Fibroblast of lung (primary cell): Measurements from ENCODE around the gene TRAF2. TPM values are rescaled to one million over a fixed set of nuclear protein-coding genes. Genes with fewer than 3 reads are reported as not detected.

Source experiments
- DNase-seq, 2 donors: peaks; one replicate each; pipeline versions ENCODE4 v3.0.0 to v3.0.0-alpha.2; 2010; ENCODE audit warnings: low read depth in 2 of 2
- H2AFZ ChIP-seq: 2 replicates; pipeline ENCODE4 v1.5.1; 2012; ENCODE audit warnings: low read length, control low read depth, inconsistent platforms
- H3K27ac ChIP-seq: 2 replicates; pipeline ENCODE4 v1.5.1; 2011; ENCODE audit warnings: low read length, control low read depth; ENCODE audit not compliant: insufficient read depth
- H3K27me3 ChIP-seq: 2 replicates; pipeline ENCODE4 v1.5.1; 2011; ENCODE audit warnings: mild to moderate bottlenecking, low read length; ENCODE audit not compliant: control insufficient read depth, insufficient read depth
- H3K36me3 ChIP-seq: 2 replicates; pipeline ENCODE4 v1.5.1; 2011; ENCODE audit warnings: low read length; ENCODE audit not compliant: control insufficient read depth, insufficient read depth
- H3K4me1 ChIP-seq: 2 replicates; pipeline ENCODE4 v1.5.1; 2011; ENCODE audit warnings: low read length; ENCODE audit not compliant: control insufficient read depth, insufficient read depth; ENCODE audit errors: extremely low read depth
- H3K4me2 ChIP-seq: 2 replicates; pipeline ENCODE4 v1.5.1; 2011; ENCODE audit warnings: low read length, control low read depth; ENCODE audit not compliant: insufficient read depth; ENCODE audit errors: extremely low read depth
- H3K4me3 ChIP-seq, 4 experiments: fragments of 200-600 bp in 1 of 4; sonication (generic) in 1 of 4; replicated peaks in 1 of 4; 2 replicates each; pipeline ENCODE4 v1.5.1; 2011 to 2016; ENCODE audit warnings: low read length in 4 of 4, low read depth in 3 of 4, mild to moderate bottlenecking in 3 of 4, control low read depth in 2 of 4, inconsistent platforms in 1 of 4, mixed read lengths in 1 of 4; ENCODE audit not compliant: insufficient read depth in 1 of 4; ENCODE audit errors: control extremely low read depth in 1 of 4
- H3K79me2 ChIP-seq: 2 replicates; pipeline ENCODE4 v1.5.1; 2012; ENCODE audit warnings: mild to moderate bottlenecking, low read length, inconsistent platforms; ENCODE audit not compliant: control insufficient read depth, insufficient read depth
- H3K9ac ChIP-seq: 2 replicates; pipeline ENCODE4 v1.5.1; 2011; ENCODE audit warnings: mild to moderate bottlenecking, low read length, control low read depth; ENCODE audit not compliant: insufficient read depth
- H3K9me3 ChIP-seq: 2 replicates; pipeline ENCODE4 v1.5.1; 2012; ENCODE audit warnings: low read depth, low read length; ENCODE audit not compliant: control insufficient read depth, insufficient read depth
- H4K20me1 ChIP-seq: 2 replicates; pipeline ENCODE4 v1.5.1; 2011; ENCODE audit warnings: low read length; ENCODE audit not compliant: control insufficient read depth, insufficient read depth; ENCODE audit errors: extremely low read depth
- CTCF ChIP-seq, 2 donors: IDR thresholded peaks in 1 of 2; conservative IDR thresholded peaks in 1 of 2; 1 replicate in 1 of 2; 2 replicates in 1 of 2; pipeline ENCODE4 v1.5.1; 2011 to 2012; ENCODE audit warnings: low read length in 2 of 2, control low read depth in 1 of 2, inconsistent platforms in 1 of 2, low read depth in 1 of 2, mild to moderate bottlenecking in 1 of 2
- EZH2 ChIP-seq: IDR thresholded peaks from 2 replicates; pipeline ENCODE4 v1.5.1; 2012; ENCODE audit warnings: low read length, control low read depth, mild to moderate bottlenecking; ENCODE audit errors: missing control alignments
- polyA plus RNA-seq, 2 donors: library from polyadenylated mRNA; depleted of rRNA in 1 of 2; stranded (reverse) in 1 of 2; unstranded in 1 of 2; fragments of >200 nt; gene quantifications; 2 replicates each; pipeline ENCODE4 v1.2.1, GENCODE V29; 2011 to 2012; ENCODE audit warnings: missing spikeins in 1 of 2
- total RNA-seq: library from RNA; depleted of rRNA; stranded (reverse); fragments of >200 nt; gene quantifications from 2 replicates; pipeline ENCODE4 v1.2.1, GENCODE V29; 2014

Gene TRAF2
- total and polyA plus RNA-seq, 2 donors (not counting 1 experiment from before 2014, with no cell fraction given) = 3.7 to 8.4 TPM

- no peaks in the 10 kb centered on the region for H3K9me3 ChIP-seq
- no peak overlapping the region for H3K4me2 ChIP-seq
- H2AFZ ChIP-seq = no peak overlapping the region
- H3K27me3 ChIP-seq = no peaks in the 10 kb centered on the region
- no peak overlapping the region for H3K9ac ChIP-seq
- no peak overlapping the region for H3K4me3 ChIP-seq
- H3K4me1 ChIP-seq = no peaks in the 10 kb centered on the region
- no peak for DNase-seq
- no peaks in the 10 kb centered on the region for H4K20me1 ChIP-seq
- no peak for TF ChIP-seq EZH2
- no peak for TF ChIP-seq CTCF (conservative IDR thresholded peaks at IDR 0.05 in 1 of 2, IDR thresholded peaks at IDR 0.05 in 1 of 2; ENCODE audit: low read depth in 1 of 2, low read length in 2 of 2)
- no peaks in the 10 kb centered on the region for H3K79me2 ChIP-seq
- peaks cover 16% of the 10 kb centered on the region for H3K36me3 ChIP-seq
- no peak overlapping the region for H3K27ac ChIP-seq
These were observed 24.6 kb downstream of the TRAF2 start for GRCh38 chr9:136910901-136911245.

- Histone ChIP-seq H3K9ac (no peak overlapping the region), H3K36me3 (peaks cover 23% of the 10 kb centered on the region), H3K27ac (no peak overlapping the region), H3K27me3 (no peaks in the 10 kb centered on the region), H3K4me1 (no peaks in the 10 kb centered on the region), H2AFZ (no peak overlapping the region), H3K79me2 (no peaks in the 10 kb centered on the region), H4K20me1 (no peaks in the 10 kb centered on the region), H3K4me2 (no peak overlapping the region), H3K4me3 (no peak overlapping the region), H3K9me3 (no peaks in the 10 kb centered on the region)
- TF ChIP-seq CTCF (conservative IDR thresholded peaks at IDR 0.05 in 1 of 2, IDR thresholded peaks at IDR 0.05 in 1 of 2; ENCODE audit: low read depth in 1 of 2, low read length in 2 of 2) (no peak), EZH2 (no peak)
- DNase-seq = no peak
These were observed 27.6 kb downstream of the TRAF2 start for GRCh38 chr9:136913701-136914438.

GRCh38 chr9:136915632-136916329, 29.5 kb downstream of the TRAF2 start:
- Histone ChIP-seq H2AFZ (no peak overlapping the region), H3K36me3 (peaks cover 24% of the 10 kb centered on the region)

More at GRCh38 chr9:136915632-136916329, 29.5 kb downstream of the TRAF2 start:
- H3K4me2 ChIP-seq = no peak overlapping the region
- H3K27ac ChIP-seq = no peak overlapping the region
- H3K9me3 ChIP-seq = no peaks in the 10 kb centered on the region
- DNase-seq = no peak
- no peak overlapping the region for H3K4me3 ChIP-seq
- no peak for TF ChIP-seq CTCF (conservative IDR thresholded peaks at IDR 0.05 in 1 of 2, IDR thresholded peaks at IDR 0.05 in 1 of 2; ENCODE audit: low read depth in 1 of 2, low read length in 2 of 2)
- no peak for TF ChIP-seq EZH2
- H3K27me3 ChIP-seq = no peaks in the 10 kb centered on the region
- H3K9ac ChIP-seq = no peak overlapping the region
- no peaks in the 10 kb centered on the region for H3K4me1 ChIP-seq
- no peaks in the 10 kb centered on the region for H4K20me1 ChIP-seq
- no peaks in the 10 kb centered on the region for H3K79me2 ChIP-seq
